HL-60 (cell line): ENCODE measurements around the gene SLC38A2.

Experiments used
- DNase-seq, 2 experiments: peaks; one replicate each; pipeline ENCODE4 v3.0.0-alpha.2; 2010 to 2020; ENCODE audit warnings: low read depth in 1 of 2, low spot score in 1 of 2
- H3K27ac ChIP-seq: fragments of 250-450 bp; sonication (Bioruptor Pico); replicated peaks from 2 replicates; pipeline ENCODE4 v1.5.1; 2020; ENCODE audit warnings: mild to moderate bottlenecking, moderate library complexity
- H3K27me3 ChIP-seq: fragments of 250-450 bp; sonication (Bioruptor Pico); 2 replicates; pipeline ENCODE4 v1.5.1; 2021; ENCODE audit warnings: mild to moderate bottlenecking, moderate library complexity; ENCODE audit not compliant: insufficient read depth, poor library complexity, severe bottlenecking
- H3K4me3 ChIP-seq: replicated peaks from 2 replicates; pipeline ENCODE4 v1.5.1; 2011; ENCODE audit warnings: mild to moderate bottlenecking, control low read depth, low read length; ENCODE audit not compliant: insufficient read depth
- GABPA ChIP-seq: IDR thresholded peaks from 2 replicates; pipeline ENCODE4 v1.6.1; 2012; ENCODE audit warnings: low read depth
- POLR2AphosphoS5 ChIP-seq: IDR thresholded peaks from 2 replicates; pipeline ENCODE4 v1.6.1; 2012; ENCODE audit warnings: low read depth
- SPI1 ChIP-seq: IDR thresholded peaks from 2 replicates; pipeline ENCODE4 v1.6.1; 2012; ENCODE audit warnings: low read depth, mild to moderate bottlenecking, borderline replicate concordance
- TF ChIP-seq, protein P1 (sequence below): IDR thresholded peaks from 2 replicates; pipeline ENCODE4 v1.6.1; 2012; ENCODE audit warnings: low read depth; ENCODE audit not compliant: insufficient replicate concordance
- TF ChIP-seq, protein P2 (sequence below): IDR thresholded peaks from one replicate; pipeline ENCODE4 v1.5.1; 2011; ENCODE audit warnings: low read length, control low read depth, inconsistent platforms; ENCODE audit not compliant: insufficient read depth

SLC38A2 gene

GRCh38 chr12:46409974-46410373, 37.4 kb upstream of the SLC38A2 start:
- Histone ChIP-seq H3K27me3 (no peaks in the 10 kb centered on the region), H3K27ac (no peak overlapping the region), H3K4me3 (no peak overlapping the region)
- DNase-seq: no peak
- TF ChIP-seq, protein P1, sequence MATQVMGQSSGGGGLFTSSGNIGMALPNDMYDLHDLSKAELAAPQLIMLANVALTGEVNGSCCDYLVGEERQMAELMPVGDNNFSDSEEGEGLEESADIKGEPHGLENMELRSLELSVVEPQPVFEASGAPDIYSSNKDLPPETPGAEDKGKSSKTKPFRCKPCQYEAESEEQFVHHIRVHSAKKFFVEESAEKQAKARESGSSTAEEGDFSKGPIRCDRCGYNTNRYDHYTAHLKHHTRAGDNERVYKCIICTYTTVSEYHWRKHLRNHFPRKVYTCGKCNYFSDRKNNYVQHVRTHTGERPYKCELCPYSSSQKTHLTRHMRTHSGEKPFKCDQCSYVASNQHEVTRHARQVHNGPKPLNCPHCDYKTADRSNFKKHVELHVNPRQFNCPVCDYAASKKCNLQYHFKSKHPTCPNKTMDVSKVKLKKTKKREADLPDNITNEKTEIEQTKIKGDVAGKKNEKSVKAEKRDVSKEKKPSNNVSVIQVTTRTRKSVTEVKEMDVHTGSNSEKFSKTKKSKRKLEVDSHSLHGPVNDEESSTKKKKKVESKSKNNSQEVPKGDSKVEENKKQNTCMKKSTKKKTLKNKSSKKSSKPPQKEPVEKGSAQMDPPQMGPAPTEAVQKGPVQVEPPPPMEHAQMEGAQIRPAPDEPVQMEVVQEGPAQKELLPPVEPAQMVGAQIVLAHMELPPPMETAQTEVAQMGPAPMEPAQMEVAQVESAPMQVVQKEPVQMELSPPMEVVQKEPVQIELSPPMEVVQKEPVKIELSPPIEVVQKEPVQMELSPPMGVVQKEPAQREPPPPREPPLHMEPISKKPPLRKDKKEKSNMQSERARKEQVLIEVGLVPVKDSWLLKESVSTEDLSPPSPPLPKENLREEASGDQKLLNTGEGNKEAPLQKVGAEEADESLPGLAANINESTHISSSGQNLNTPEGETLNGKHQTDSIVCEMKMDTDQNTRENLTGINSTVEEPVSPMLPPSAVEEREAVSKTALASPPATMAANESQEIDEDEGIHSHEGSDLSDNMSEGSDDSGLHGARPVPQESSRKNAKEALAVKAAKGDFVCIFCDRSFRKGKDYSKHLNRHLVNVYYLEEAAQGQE: no peak
- TF ChIP-seq, protein P2, sequence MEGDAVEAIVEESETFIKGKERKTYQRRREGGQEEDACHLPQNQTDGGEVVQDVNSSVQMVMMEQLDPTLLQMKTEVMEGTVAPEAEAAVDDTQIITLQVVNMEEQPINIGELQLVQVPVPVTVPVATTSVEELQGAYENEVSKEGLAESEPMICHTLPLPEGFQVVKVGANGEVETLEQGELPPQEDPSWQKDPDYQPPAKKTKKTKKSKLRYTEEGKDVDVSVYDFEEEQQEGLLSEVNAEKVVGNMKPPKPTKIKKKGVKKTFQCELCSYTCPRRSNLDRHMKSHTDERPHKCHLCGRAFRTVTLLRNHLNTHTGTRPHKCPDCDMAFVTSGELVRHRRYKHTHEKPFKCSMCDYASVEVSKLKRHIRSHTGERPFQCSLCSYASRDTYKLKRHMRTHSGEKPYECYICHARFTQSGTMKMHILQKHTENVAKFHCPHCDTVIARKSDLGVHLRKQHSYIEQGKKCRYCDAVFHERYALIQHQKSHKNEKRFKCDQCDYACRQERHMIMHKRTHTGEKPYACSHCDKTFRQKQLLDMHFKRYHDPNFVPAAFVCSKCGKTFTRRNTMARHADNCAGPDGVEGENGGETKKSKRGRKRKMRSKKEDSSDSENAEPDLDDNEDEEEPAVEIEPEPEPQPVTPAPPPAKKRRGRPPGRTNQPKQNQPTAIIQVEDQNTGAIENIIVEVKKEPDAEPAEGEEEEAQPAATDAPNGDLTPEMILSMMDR: no peak
- TF ChIP-seq GABPA: no peak

DNA sequence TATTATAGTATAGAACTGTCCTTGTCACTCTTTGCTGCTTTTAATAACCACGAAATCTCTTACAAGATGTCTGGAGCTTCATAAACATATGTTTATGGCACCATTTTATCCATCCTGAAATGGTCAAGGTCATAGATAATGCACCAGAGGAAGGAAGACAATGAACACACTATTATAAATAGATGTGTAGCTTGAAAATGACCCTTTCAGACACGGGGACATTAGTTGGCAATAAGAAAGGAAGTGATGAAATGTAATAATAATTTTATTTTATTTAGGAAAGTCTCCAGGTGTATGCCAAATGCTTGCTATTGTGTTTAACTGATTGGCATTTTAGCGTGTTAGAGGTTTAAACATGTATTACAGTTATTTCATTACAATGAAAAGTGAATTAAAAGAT, 36.8 kb upstream of the SLC38A2 start:
- TF ChIP-seq GABPA: no peak
- TF ChIP-seq, protein P2: no peak
- TF ChIP-seq, protein P1: no peak
- no peak for TF ChIP-seq POLR2AphosphoS5
- no peak for TF ChIP-seq SPI1
- no peak overlapping the region for H3K27ac ChIP-seq
- no peaks in the 10 kb centered on the region for H3K27me3 ChIP-seq
- no peak for DNase-seq
- H3K4me3 ChIP-seq: no peak overlapping the region

- Histone ChIP-seq H3K27ac (no peak overlapping the region), H3K4me3 (no peak overlapping the region), H3K27me3 (no peaks in the 10 kb centered on the region)
- DNase-seq: no peak
- TF ChIP-seq SPI1 (no peak), POLR2AphosphoS5 (no peak), GABPA (no peak)
- TF ChIP-seq, protein P2: no peak
- TF ChIP-seq, protein P1: no peak
Observed at GRCh38 chr12:46408441-46408840, 35.9 kb upstream of the SLC38A2 start.
